Hepatocyte (in vitro differentiated cells): ENCODE results near the gene TF. TPM values are rescaled to one million over a fixed set of nuclear protein-coding genes. Genes with fewer than 3 reads are reported as not detected.

Experiments
- DNase-seq: peaks from one replicate; pipeline ENCODE4 v3.0.0-alpha.2; 2016; ENCODE audit warnings: low spot score
- H2AFZ ChIP-seq: fragments of 200-600 bp; sonication (generic); 2 replicates; pipeline ENCODE4 v1.6.0; 2016; ENCODE audit warnings: antibody characterized with exemption, mild to moderate bottlenecking
- H3K27ac ChIP-seq: fragments of 200-600 bp; sonication (generic); 2 replicates; pipeline ENCODE4 v1.5.1; 2016; ENCODE audit warnings: mild to moderate bottlenecking
- H3K27me3 ChIP-seq: fragments of 200-600 bp; sonication (generic); 2 replicates; pipeline ENCODE4 v1.6.1; 2016
- H3K36me3 ChIP-seq: fragments of 200-600 bp; sonication (generic); replicated peaks from 2 replicates; pipeline ENCODE4 v1.5.1; 2016; ENCODE audit warnings: low read depth; ENCODE audit not compliant: insufficient read depth
- H3K4me1 ChIP-seq: fragments of 200-600 bp; sonication (generic); 2 replicates; pipeline ENCODE4 v1.5.1; 2016; ENCODE audit warnings: mild to moderate bottlenecking, moderate library complexity; ENCODE audit not compliant: insufficient read depth
- H3K4me2 ChIP-seq: fragments of 200-600 bp; sonication (generic); 2 replicates; pipeline ENCODE4 v1.6.0; 2016
- H3K4me3 ChIP-seq: fragments of 200-600 bp; sonication (generic); 2 replicates; pipeline ENCODE4 v1.5.1; 2016; ENCODE audit warnings: mild to moderate bottlenecking
- H3K79me2 ChIP-seq: fragments of 200-600 bp; sonication (generic); 2 replicates; pipeline ENCODE4 v1.6.0; 2017; ENCODE audit warnings: mild to moderate bottlenecking
- H3K9me2 ChIP-seq: fragments of 200-600 bp; sonication (generic); replicated peaks from 2 replicates; pipeline ENCODE4 v1.6.0; 2017; ENCODE audit warnings: mild to moderate bottlenecking; ENCODE audit not compliant: insufficient read depth
- H3K9me3 ChIP-seq: fragments of 200-600 bp; sonication (generic); 2 replicates; pipeline ENCODE4 v1.5.1; 2016; ENCODE audit warnings: low read depth, mild to moderate bottlenecking
- H4K20me1 ChIP-seq: fragments of 200-600 bp; sonication (generic); 2 replicates; pipeline ENCODE4 v1.6.0; 2016; ENCODE audit warnings: mild to moderate bottlenecking; ENCODE audit not compliant: insufficient read depth, poor library complexity, severe bottlenecking
- EZH2 ChIP-seq: fragments of 200-600 bp; sonication (generic); IDR thresholded peaks from 2 replicates; pipeline ENCODE4 v1.6.1; 2016; ENCODE audit warnings: antibody characterized with exemption, mild to moderate bottlenecking, borderline replicate concordance
- EZH2phosphoT487 ChIP-seq: fragments of 200-600 bp; sonication (generic); IDR thresholded peaks from one replicate; pipeline ENCODE4 v1.6.1; 2018; ENCODE audit warnings: antibody characterized with exemption, mild to moderate bottlenecking, low read depth, moderate library complexity; ENCODE audit not compliant: unreplicated experiment, severe bottlenecking
- WGBS: methylation state at CpG from one replicate; pipeline ENCODE4 v1.1.6; 2016; ENCODE audit warnings: low lambda C conversion rate; ENCODE audit errors: missing lambda C conversion rate; 5-methylcytosine and 5-hydroxymethylcytosine counted together
- polyA plus RNA-seq: library from polyadenylated mRNA; unstranded; fragments of >200 nt; fragmentation: Nextera tagmentation; extraction: Ambion mirVana; gene quantifications from 2 replicates; pipeline ENCODE4 v1.2.1, GENCODE V29; 2016
- total RNA-seq: library from RNA; depleted of rRNA; stranded (reverse); fragments of >200 nt; gene quantifications from 2 replicates; pipeline ENCODE4 v1.2.3, GENCODE V29; 2014
- TF ChIP-seq, protein P1 (sequence below): fragments of 200-600 bp; sonication (generic); IDR thresholded peaks from 2 replicates; pipeline ENCODE4 v1.5.1; 2016; ENCODE audit warnings: antibody characterized with exemption, mild to moderate bottlenecking; ENCODE audit not compliant: poor library complexity

Gene TF
- total and polyA plus RNA-seq, 2 experiments from 2014 or later, result 577 to 642 TPM

DNA sequence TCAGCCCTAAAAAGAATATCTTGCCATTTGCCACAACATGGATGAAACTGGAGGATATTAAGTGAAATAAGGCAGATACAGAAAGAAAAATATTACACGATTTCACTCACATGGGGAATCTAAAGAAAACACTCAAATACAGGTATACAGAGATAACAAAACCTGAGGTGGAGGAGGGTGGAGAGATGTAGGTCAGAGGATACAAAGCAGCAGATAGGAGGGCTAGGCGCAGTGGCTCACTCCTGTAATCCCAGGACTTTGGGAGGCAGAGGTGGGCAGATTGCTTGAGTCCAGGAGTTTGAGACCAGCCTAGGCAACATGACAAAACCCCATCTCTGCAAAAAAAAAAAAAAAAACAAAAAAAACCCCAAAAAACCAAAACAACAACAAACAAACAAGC lies 36.3 kb downstream of the TF start:
- DNase-seq, result no peak
- Histone ChIP-seq H3K4me1 (no peaks in the 10 kb centered on the region), H3K27ac (no peak overlapping the region), H4K20me1 (no peaks in the 10 kb centered on the region), H3K4me3 (no peak overlapping the region), H3K9me3 (no peaks in the 10 kb centered on the region), H3K79me2 (no peaks in the 10 kb centered on the region), H3K4me2 (no peak overlapping the region), H3K9me2 (no peaks in the 10 kb centered on the region), H3K36me3 (no peaks in the 10 kb centered on the region), H3K27me3 (no peaks in the 10 kb centered on the region), H2AFZ (no peak overlapping the region)
- 91% methylated on average over 2 of the region's 2 CpGs for WGBS
- TF ChIP-seq, protein P1, sequence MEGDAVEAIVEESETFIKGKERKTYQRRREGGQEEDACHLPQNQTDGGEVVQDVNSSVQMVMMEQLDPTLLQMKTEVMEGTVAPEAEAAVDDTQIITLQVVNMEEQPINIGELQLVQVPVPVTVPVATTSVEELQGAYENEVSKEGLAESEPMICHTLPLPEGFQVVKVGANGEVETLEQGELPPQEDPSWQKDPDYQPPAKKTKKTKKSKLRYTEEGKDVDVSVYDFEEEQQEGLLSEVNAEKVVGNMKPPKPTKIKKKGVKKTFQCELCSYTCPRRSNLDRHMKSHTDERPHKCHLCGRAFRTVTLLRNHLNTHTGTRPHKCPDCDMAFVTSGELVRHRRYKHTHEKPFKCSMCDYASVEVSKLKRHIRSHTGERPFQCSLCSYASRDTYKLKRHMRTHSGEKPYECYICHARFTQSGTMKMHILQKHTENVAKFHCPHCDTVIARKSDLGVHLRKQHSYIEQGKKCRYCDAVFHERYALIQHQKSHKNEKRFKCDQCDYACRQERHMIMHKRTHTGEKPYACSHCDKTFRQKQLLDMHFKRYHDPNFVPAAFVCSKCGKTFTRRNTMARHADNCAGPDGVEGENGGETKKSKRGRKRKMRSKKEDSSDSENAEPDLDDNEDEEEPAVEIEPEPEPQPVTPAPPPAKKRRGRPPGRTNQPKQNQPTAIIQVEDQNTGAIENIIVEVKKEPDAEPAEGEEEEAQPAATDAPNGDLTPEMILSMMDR, result no peak
- no peak for TF ChIP-seq EZH2phosphoT487
- TF ChIP-seq EZH2, result no peak

DNA sequence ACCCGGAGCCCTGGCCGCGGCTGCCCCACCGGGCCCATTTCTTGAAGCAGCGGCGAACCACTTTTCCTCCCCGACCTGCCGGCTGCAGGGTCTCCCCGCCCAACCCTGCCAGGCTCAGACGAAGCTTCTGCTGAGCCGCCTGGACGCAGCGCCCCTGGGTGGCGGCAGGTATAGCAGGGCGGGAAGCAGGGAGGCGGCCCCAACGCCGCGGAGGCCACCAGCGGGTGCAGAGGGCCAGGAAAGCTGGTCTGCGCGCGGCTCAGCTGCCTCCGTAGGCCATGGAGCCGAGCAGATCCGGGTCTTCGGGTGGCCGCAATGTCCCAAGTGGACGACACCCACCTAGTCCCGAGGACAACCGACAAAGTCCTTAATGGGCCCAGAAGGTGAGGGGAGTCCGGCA lies 37.6 kb downstream of the TF start:
- Histone ChIP-seq H3K4me2 (no peak overlapping the region), H3K79me2 (no peaks in the 10 kb centered on the region), H4K20me1 (no peaks in the 10 kb centered on the region), H3K36me3 (no peaks in the 10 kb centered on the region), H3K9me2 (no peaks in the 10 kb centered on the region), H3K27me3 (no peaks in the 10 kb centered on the region), H3K4me3 (no peak overlapping the region), H3K27ac (no peak overlapping the region), H2AFZ (no peak overlapping the region), H3K9me3 (no peaks in the 10 kb centered on the region), H3K4me1 (no peaks in the 10 kb centered on the region)
- 96% methylated on average over 31 of the region's 32 CpGs for WGBS
- DNase-seq, result no peak
- TF ChIP-seq, protein P1, result no peak
- TF ChIP-seq EZH2phosphoT487 (no peak), EZH2 (no peak)

DNA sequence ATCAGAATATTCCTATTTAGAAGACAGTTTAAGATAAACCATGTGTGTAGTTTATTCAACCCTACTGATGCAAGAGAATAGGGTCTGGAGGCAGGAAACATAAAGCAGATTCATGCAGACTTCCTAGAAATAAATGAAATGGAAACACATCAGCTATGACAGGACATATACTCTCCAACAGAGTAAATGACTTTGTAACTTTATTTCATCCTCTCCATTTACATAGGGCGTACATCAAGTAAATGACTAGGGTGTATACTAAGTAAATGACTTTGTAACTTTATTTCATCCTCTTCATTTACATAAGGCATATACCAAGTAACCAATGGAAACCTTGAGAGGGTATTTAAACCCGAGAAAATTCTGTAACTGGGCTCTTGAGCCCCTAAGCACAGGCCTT lies 41.8 kb downstream of the TF start:
- TF ChIP-seq EZH2, result no peak
- no peak for TF ChIP-seq EZH2phosphoT487
- TF ChIP-seq, protein P1, result no peak
- WGBS, result 67% methylated on average over 2 of the region's 2 CpGs
- H3K4me1 ChIP-seq, result no peaks in the 10 kb centered on the region
- no peak overlapping the region for H3K27ac ChIP-seq
- H3K36me3 ChIP-seq, result no peaks in the 10 kb centered on the region
- H3K9me3 ChIP-seq, result peaks cover under 1% of the 10 kb centered on the region
- H4K20me1 ChIP-seq, result no peaks in the 10 kb centered on the region
- DNase-seq, result no peak
- no peak overlapping the region for H3K4me2 ChIP-seq
- no peaks in the 10 kb centered on the region for H3K9me2 ChIP-seq
- H3K79me2 ChIP-seq, result no peaks in the 10 kb centered on the region
- H3K27me3 ChIP-seq, result no peaks in the 10 kb centered on the region
- H3K4me3 ChIP-seq, result no peak overlapping the region
- no peak overlapping the region for H2AFZ ChIP-seq

DNA sequence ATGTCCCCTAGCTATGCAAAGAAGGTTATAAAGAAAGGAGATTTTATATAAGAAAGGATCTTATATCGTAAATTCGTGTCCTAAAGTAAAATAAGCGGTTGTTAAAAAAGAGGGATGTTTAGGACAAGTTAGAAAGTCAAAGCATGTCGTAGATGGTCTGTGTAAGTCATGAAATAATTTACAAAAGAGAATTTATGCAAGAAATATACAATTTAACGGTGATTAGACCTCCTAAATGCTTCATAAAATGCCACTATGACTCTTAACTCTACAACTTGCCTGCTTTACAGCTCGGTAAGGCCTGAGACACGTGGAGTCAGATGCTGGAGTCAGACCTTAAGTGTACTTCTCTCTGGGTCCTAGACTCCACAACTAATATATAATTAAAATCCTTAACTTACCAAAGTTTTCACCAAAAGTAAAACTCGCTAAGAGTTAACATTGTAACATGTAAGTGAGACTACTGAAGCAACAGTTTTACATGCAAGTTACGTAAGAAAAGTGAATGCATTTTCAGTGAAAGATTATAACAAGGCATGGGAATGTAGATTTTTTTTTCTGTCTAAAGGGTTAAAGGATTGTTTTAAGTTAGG lies 46.1 kb downstream of the TF start:
- TF ChIP-seq EZH2 (no peak), EZH2phosphoT487 (no peak)
- TF ChIP-seq, protein P1, result no peak
- Histone ChIP-seq H4K20me1 (no peaks in the 10 kb centered on the region), H3K27me3 (no peaks in the 10 kb centered on the region), H3K9me3 (peaks cover 4% of the 10 kb centered on the region), H3K4me3 (no peak overlapping the region), H3K27ac (no peak overlapping the region), H3K36me3 (no peaks in the 10 kb centered on the region), H3K4me2 (no peak overlapping the region), H3K9me2 (no peaks in the 10 kb centered on the region), H3K79me2 (no peaks in the 10 kb centered on the region), H3K4me1 (no peaks in the 10 kb centered on the region), H2AFZ (no peak overlapping the region)
- 43% methylated on average over 9 of the region's 9 CpGs for WGBS
- DNase-seq, result no peak
